ENCODE measurements around the gene LGR5.

LGR5 gene

GRCh38 chr12:71439613-71440344, at the start of gene LGR5:
TSS of gene LGR5 (plus strand) at chr12:71439798. CDS start at chr12:71440081, 283 bp downstream.
- DNase-seq (ENCODE audit: low read depth): peak; percentile 21
- H3K4me3 ChIP-seq (ENCODE audit: low read length): no peak within 1 kb of the TSS

GRCh38 chr12:71392521-71393145, 47.0 kb upstream of the LGR5 start:
- peak; percentile 86 for TF ChIP-seq CTCF (IDR thresholded peaks at IDR 0.05; ENCODE audit: insufficient read depth, low read depth, low read length, missing control alignments)
- DNase-seq (ENCODE audit: low read depth): peak; percentile 81

More at GRCh38 chr12:71439613-71440344, at the start of gene LGR5:
- no peak for TF ChIP-seq CTCF (IDR thresholded peaks at IDR 0.05; ENCODE audit: insufficient read depth, low read depth, low read length, missing control alignments)

GRCh38 chr12:71393625-71394024, 46.0 kb upstream of the LGR5 start:
- no peak overlapping the region for H3K4me3 ChIP-seq (ENCODE audit: low read length)
- TF ChIP-seq CTCF (IDR thresholded peaks at IDR 0.05; ENCODE audit: insufficient read depth, low read depth, low read length, missing control alignments): no peak
- DNase-seq (ENCODE audit: low read depth): no peak

More at GRCh38 chr12:71392521-71393145, 47.0 kb upstream of the LGR5 start:
- no peak overlapping the region for H3K4me3 ChIP-seq (ENCODE audit: low read length)

GRCh38 chr12:71397433-71397954, 42.1 kb upstream of the LGR5 start:
- no peak for TF ChIP-seq CTCF (IDR thresholded peaks at IDR 0.05; ENCODE audit: insufficient read depth, low read depth, low read length, missing control alignments)
- no peak for DNase-seq (ENCODE audit: low read depth)
- H3K4me3 ChIP-seq (ENCODE audit: low read length): no peak overlapping the region

GRCh38 chr12:71399197-71399596, 40.4 kb upstream of the LGR5 start:
- H3K4me3 ChIP-seq (ENCODE audit: low read length): no peak overlapping the region
- TF ChIP-seq CTCF (IDR thresholded peaks at IDR 0.05; ENCODE audit: insufficient read depth, low read depth, low read length, missing control alignments): no peak
- no peak for DNase-seq (ENCODE audit: low read depth)

- H3K4me3 ChIP-seq (ENCODE audit: low read length): no peak overlapping the region
- no peak for DNase-seq (ENCODE audit: low read depth)
- TF ChIP-seq CTCF (IDR thresholded peaks at IDR 0.05; ENCODE audit: insufficient read depth, low read depth, low read length, missing control alignments): no peak
Observed at GRCh38 chr12:71400481-71400880, 39.1 kb upstream of the LGR5 start.
